Neuronal stem cell (in vitro differentiated cells): ENCODE data around the gene SH3PXD2B.

ENCODE experiments used
- DNase-seq: peaks from one replicate; pipeline ENCODE4 v3.0.0-alpha.2; 2013; ENCODE audit warnings: low spot score
- H2AFZ ChIP-seq: one replicate; pipeline ENCODE4 v1.6.1; 2013; ENCODE audit warnings: mild to moderate bottlenecking, low read length, inconsistent platforms
- H2AK5ac ChIP-seq: 2 replicates; pipeline ENCODE4 v1.6.1; 2013; ENCODE audit warnings: low read depth, mild to moderate bottlenecking, inconsistent platforms, low read length, moderate library complexity, mixed read lengths
- H2BK120ac ChIP-seq: 2 replicates; pipeline ENCODE4 v1.6.1; 2013; ENCODE audit warnings: low read depth, mild to moderate bottlenecking, inconsistent platforms, low read length, moderate library complexity, mixed read lengths
- H2BK12ac ChIP-seq: one replicate; pipeline ENCODE4 v1.6.1; 2013; ENCODE audit warnings: low read length, inconsistent platforms
- H2BK15ac ChIP-seq: 2 replicates; pipeline ENCODE4 v1.6.1; 2013; ENCODE audit warnings: mild to moderate bottlenecking, low read length, inconsistent platforms, mixed read lengths
- H2BK5ac ChIP-seq: one replicate; pipeline ENCODE4 v1.6.1; 2013; ENCODE audit warnings: inconsistent platforms, mild to moderate bottlenecking, low read length, moderate library complexity
- H3K14ac ChIP-seq: one replicate; pipeline ENCODE4 v1.6.1; 2013; ENCODE audit warnings: low read length, inconsistent platforms
- H3K18ac ChIP-seq: 2 replicates; pipeline ENCODE4 v1.6.1; 2013; ENCODE audit warnings: low read length, inconsistent platforms
- H3K23ac ChIP-seq: 2 replicates; pipeline ENCODE4 v1.6.1; 2013; ENCODE audit warnings: low read depth, mild to moderate bottlenecking, mixed read lengths, low read length, inconsistent platforms; ENCODE audit not compliant: poor library complexity
- H3K27ac ChIP-seq: replicated peaks from 3 replicates; pipeline ENCODE4 v1.5.1; 2013; ENCODE audit warnings: low read length, inconsistent platforms
- H3K27me3 ChIP-seq, 3 experiments: 2 replicates each; pipeline ENCODE4 v1.6.1; 2013; ENCODE audit warnings: low read length in 3 of 3, mild to moderate bottlenecking in 2 of 3, inconsistent platforms in 1 of 3, low read depth in 1 of 3, mixed read lengths in 1 of 3, moderate library complexity in 1 of 3; ENCODE audit not compliant: control insufficient read depth in 3 of 3, insufficient read depth in 3 of 3
- H3K36me3 ChIP-seq, 2 donors: replicated peaks in 1 of 2; 2 replicates each; pipeline ENCODE4 v1.6.1; 2013; ENCODE audit warnings: low read length in 2 of 2; ENCODE audit not compliant: control insufficient read depth in 2 of 2, insufficient read depth in 2 of 2
- H3K4ac ChIP-seq: 2 replicates; pipeline ENCODE4 v1.6.1; 2013; ENCODE audit warnings: inconsistent platforms, mild to moderate bottlenecking, low read length, moderate library complexity
- H3K4me1 ChIP-seq, 2 donors: 1 replicate in 1 of 2; 2 replicates in 1 of 2; pipeline ENCODE4 v1.6.1; 2013; ENCODE audit warnings: low read length in 2 of 2, low read depth in 1 of 2; ENCODE audit not compliant: control insufficient read depth in 2 of 2, insufficient read depth in 1 of 2
- H3K4me2 ChIP-seq: one replicate; pipeline ENCODE4 v1.6.1; 2013; ENCODE audit warnings: mild to moderate bottlenecking, low read length, inconsistent platforms; ENCODE audit not compliant: insufficient read depth, poor library complexity, severe bottlenecking
- H3K4me3 ChIP-seq, 2 donors: 2 replicates each; pipeline ENCODE4 v1.5.1; 2013; ENCODE audit warnings: low read length in 2 of 2, mild to moderate bottlenecking in 2 of 2, inconsistent platforms in 1 of 2, moderate library complexity in 1 of 2
- H3K79me1 ChIP-seq: one replicate; pipeline ENCODE4 v1.6.1; 2013; ENCODE audit warnings: low read depth, mild to moderate bottlenecking, inconsistent platforms, low read length, moderate library complexity
- H3K9ac ChIP-seq: one replicate; pipeline ENCODE4 v1.6.1; 2013; ENCODE audit warnings: mild to moderate bottlenecking, low read depth, low read length, inconsistent platforms; ENCODE audit not compliant: poor library complexity
- H3K9me3 ChIP-seq, 2 donors: replicated peaks in 1 of 2; 2 replicates each; pipeline versions ENCODE3 to v1.6.1; 2013; ENCODE audit warnings: low read length in 2 of 2, mild to moderate bottlenecking in 2 of 2, inconsistent platforms in 1 of 2, low read depth in 1 of 2, mixed read lengths in 1 of 2, moderate library complexity in 1 of 2; ENCODE audit not compliant: control insufficient read depth in 2 of 2, insufficient read depth in 1 of 2
- H4K8ac ChIP-seq: one replicate; pipeline ENCODE4 v1.6.1; 2013; ENCODE audit warnings: low read depth, mild to moderate bottlenecking, inconsistent platforms, low read length, moderate library complexity
- H4K91ac ChIP-seq: one replicate; pipeline ENCODE4 v1.6.1; 2013; ENCODE audit warnings: low read length, low read depth, mild to moderate bottlenecking, inconsistent platforms; ENCODE audit not compliant: poor library complexity
- WGBS, 2 donors: extraction: QIAGEN DNeasy Blood & Tissue Kit; methylation state at CpG; one replicate each; pipeline ENCODE4 v1.1.7; 2013; ENCODE audit warnings: missing lambda C conversion rate in 2 of 2, mixed read lengths in 1 of 2; ENCODE audit not compliant: insufficient read length in 2 of 2, insufficient replicate concordance in 1 of 2; ENCODE audit errors: extremely low coverage in 2 of 2; 5-methylcytosine and 5-hydroxymethylcytosine counted together

SH3PXD2B gene

DNA sequence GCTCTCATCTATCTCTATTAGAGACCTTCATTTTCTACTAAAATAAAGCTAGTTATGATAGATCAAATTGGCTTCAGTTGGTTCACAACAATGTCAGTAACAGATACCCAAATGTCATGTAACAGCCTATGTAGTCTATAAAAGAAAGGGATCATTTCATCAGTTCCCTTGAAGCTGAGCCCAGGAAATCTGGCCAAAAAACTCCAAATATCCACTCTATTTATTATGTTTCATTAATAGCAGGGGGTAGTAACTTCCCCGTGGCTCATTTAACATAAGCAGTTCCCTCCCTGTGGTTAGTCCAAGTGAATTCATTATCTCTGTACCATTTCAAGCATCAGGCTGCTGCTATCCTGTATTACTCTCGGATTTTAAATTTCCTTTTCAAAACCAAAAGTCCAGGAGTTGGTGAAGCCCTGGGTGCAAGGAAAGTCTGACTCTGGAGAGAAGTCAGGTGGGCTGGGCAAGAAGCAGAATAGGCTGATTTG is 66.0 kb downstream of the SH3PXD2B start:
- Histone ChIP-seq H4K8ac (no peak overlapping the region), H3K14ac (no peak overlapping the region), H2BK12ac (no peak overlapping the region), H3K9me3 (peaks cover 0 to 4% of the 10 kb centered on the region in 2 donors), H2BK15ac (no peak overlapping the region), H3K27me3 (no peaks in the 10 kb centered on the region), H3K4me2 (no peak overlapping the region), H4K91ac (no peak overlapping the region), H2BK5ac (no peak overlapping the region), H2BK120ac (no peak overlapping the region), H3K9ac (no peak overlapping the region), H3K4me3 (no peak overlapping the region), H3K18ac (no peak overlapping the region), H3K36me3 (peaks cover 27 to 96% of the 10 kb centered on the region in 2 donors), H2AK5ac (no peak overlapping the region), H3K79me1 (peaks cover 2% of the 10 kb centered on the region), H3K27ac (no peak overlapping the region), H3K4ac (no peak overlapping the region), H2AFZ (no peak overlapping the region), H3K4me1 (no peaks in the 10 kb centered on the region), H3K23ac (no peak overlapping the region)
- no peak for DNase-seq
- no CpG with 5 or more reads among the region's 2 CpGs for WGBS, 2 donors

DNA sequence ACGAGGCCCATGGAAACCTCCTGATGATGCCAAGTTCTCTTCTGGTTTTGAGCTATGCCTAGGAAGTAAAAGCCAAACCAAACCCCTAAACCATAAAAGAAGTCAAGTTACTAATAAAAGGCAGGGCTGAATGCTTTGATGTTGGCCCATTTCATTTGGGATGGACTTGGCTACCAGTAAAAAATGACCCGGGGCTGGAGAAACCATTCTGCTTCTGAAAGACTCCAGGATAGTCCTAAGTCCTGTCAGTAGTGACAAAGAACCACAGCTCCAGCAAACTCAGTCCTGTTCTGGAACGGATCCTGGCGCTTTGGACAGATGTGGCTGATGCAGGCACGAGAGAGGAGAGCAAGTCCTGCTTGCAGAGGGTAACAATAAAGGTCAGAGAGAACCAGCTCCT is 68.6 kb downstream of the SH3PXD2B start:
- H3K27ac ChIP-seq = no peak overlapping the region
- no peak overlapping the region for H3K23ac ChIP-seq
- H4K8ac ChIP-seq = no peak overlapping the region
- WGBS, 2 donors = no CpG with 5 or more reads among the region's 5 CpGs
- H3K27me3 ChIP-seq = no peaks in the 10 kb centered on the region
- H2AFZ ChIP-seq = no peak overlapping the region
- H3K4me2 ChIP-seq = no peak overlapping the region
- H2AK5ac ChIP-seq = no peak overlapping the region
- no peak overlapping the region for H3K14ac ChIP-seq
- H3K9me3 ChIP-seq = peaks cover 0 to 4% of the 10 kb centered on the region in 2 donors
- no peaks in the 10 kb centered on the region for H3K4me1 ChIP-seq
- H4K91ac ChIP-seq = no peak overlapping the region
- H3K36me3 ChIP-seq = peaks cover 34 to 97% of the 10 kb centered on the region in 2 donors
- no peak overlapping the region for H2BK5ac ChIP-seq
- H3K4me3 ChIP-seq = no peak overlapping the region
- H2BK15ac ChIP-seq = no peak overlapping the region
- no peak overlapping the region for H2BK120ac ChIP-seq
- no peak overlapping the region for H2BK12ac ChIP-seq
- no peak overlapping the region for H3K9ac ChIP-seq
- H3K18ac ChIP-seq = no peak overlapping the region
- H3K4ac ChIP-seq = no peak overlapping the region
- DNase-seq = no peak
- peaks cover 2% of the 10 kb centered on the region for H3K79me1 ChIP-seq

DNA sequence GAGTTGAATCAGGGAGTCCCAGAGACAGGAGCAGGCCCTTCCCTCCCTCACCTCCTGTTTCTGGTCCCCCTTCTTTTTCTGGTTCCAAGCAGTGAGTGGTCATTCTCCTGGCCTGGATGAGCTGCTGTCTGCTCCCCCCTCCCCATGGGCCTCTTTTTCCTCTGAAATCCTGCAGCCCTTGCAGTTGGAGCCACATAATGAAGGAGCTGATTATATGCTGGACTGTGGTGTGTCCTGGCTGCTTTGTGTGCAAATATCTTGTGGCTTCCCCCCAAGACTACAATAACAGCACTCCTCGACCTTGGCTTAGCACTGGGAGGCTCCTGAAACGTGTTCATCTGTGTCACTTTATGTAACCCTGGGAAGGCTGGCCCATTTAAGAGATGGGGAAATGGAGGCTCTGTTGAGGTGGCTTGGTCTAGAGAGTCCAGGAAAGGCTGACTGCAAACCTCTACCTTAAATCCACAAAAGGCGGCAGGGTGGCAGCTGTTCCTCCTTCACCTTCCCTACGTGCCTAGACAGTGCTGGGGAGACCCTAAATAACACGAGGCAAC is 69.2 kb downstream of the SH3PXD2B start:
- Histone ChIP-seq H3K23ac (no peak overlapping the region), H4K91ac (no peak overlapping the region), H2AK5ac (no peak overlapping the region), H3K36me3 (peaks cover 33 to 97% of the 10 kb centered on the region in 2 donors), H3K4me3 (no peak overlapping the region), H3K79me1 (peaks cover 2% of the 10 kb centered on the region), H3K9me3 (peaks cover 0 to 4% of the 10 kb centered on the region in 2 donors), H2AFZ (no peak overlapping the region), H3K27me3 (no peaks in the 10 kb centered on the region), H3K4ac (no peak overlapping the region), H3K27ac (no peak overlapping the region), H3K4me1 (no peaks in the 10 kb centered on the region), H3K9ac (no peak overlapping the region), H3K18ac (no peak overlapping the region), H3K14ac (no peak overlapping the region), H2BK5ac (no peak overlapping the region), H2BK15ac (no peak overlapping the region), H2BK120ac (no peak overlapping the region), H3K4me2 (no peak overlapping the region), H2BK12ac (no peak overlapping the region), H4K8ac (no peak overlapping the region)
- no peak for DNase-seq
- WGBS, 2 donors = no CpG with 5 or more reads among the region's 5 CpGs

DNA sequence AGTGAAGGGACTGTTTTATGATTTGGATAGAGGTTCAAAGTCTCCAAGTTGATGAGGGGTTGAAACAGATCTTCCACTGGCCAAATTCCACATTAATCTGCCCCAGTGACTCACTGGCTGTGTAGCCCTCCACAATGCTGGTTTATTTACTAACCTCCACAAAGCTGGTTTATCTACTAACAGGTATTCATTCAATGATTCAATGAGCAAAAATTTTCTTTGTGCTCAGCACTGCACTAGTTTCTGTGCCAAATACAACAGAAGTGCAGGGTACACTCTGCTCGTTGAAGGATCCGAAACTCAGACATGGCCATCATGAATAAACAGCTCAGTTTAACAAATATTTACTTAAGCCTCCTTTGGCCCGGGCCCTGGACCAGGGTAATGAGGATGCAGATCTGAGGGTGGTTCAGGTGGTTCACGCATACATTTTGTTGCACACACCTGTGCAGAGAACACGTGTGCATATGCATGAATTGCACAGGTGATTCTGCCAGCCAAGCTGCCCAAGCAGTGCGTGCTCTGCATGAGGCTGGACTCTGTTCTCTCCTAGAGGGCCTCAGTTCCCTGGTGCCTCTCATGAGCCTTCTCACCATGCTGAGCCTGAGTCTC is 71.0 kb downstream of the SH3PXD2B start:
- H2BK5ac ChIP-seq = no peak overlapping the region
- no peak overlapping the region for H2BK15ac ChIP-seq
- no peak overlapping the region for H3K4me3 ChIP-seq
- peaks cover 0 to 4% of the 10 kb centered on the region in 2 donors for H3K9me3 ChIP-seq
- H3K4me1 ChIP-seq = no peaks in the 10 kb centered on the region
- no peak overlapping the region for H3K9ac ChIP-seq
- no peak for DNase-seq
- H2BK120ac ChIP-seq = no peak overlapping the region
- no peak overlapping the region for H4K91ac ChIP-seq
- H3K4ac ChIP-seq = no peak overlapping the region
- no peak overlapping the region for H3K4me2 ChIP-seq
- no peak overlapping the region for H4K8ac ChIP-seq
- peaks cover 38 to 96% of the 10 kb centered on the region in 2 donors for H3K36me3 ChIP-seq
- no peaks in the 10 kb centered on the region for H3K27me3 ChIP-seq
- WGBS, 2 donors = no CpG with 5 or more reads among the region's 6 CpGs
- no peak overlapping the region for H3K14ac ChIP-seq
- H2AK5ac ChIP-seq = no peak overlapping the region
- H3K23ac ChIP-seq = no peak overlapping the region
- H2AFZ ChIP-seq = no peak overlapping the region
- peaks cover 2% of the 10 kb centered on the region for H3K79me1 ChIP-seq
- no peak overlapping the region for H2BK12ac ChIP-seq
- no peak overlapping the region for H3K18ac ChIP-seq
- no peak overlapping the region for H3K27ac ChIP-seq
